IMR-90 (cell line): ENCODE results near the gene CLCN6. TPM values are rescaled to one million over a fixed set of nuclear protein-coding genes. Genes with fewer than 3 reads are reported as not detected.

Source experiments
- ATAC-seq: fragments of 200-7000 bp; cut with Tn5 transposase; 2 replicates; pipeline ENCODE4 v1.9.1; 2020; ENCODE audit warnings: low read depth, mild to moderate bottlenecking, moderate library complexity
- BruUV-seq: library from RNA; stranded (reverse); fragments of 400-500 nt; replicated peaks from 2 replicates; lab custom pipeline; 2021; lab: Mats Ljungman, UMichigan
- CTCF ChIA-PET: fragments of 300-600 bp; formaldehyde crosslinking; extraction: SDS; loops from one replicate; lab custom pipeline; 2021; ENCODE audit warnings: antibody characterized with exemption; lab: Yijun Ruan, JAX
- POLR2A ChIA-PET: fragments of 300-600 bp; sonication (Branson Sonifier 250); formaldehyde crosslinking; loops from one replicate; lab custom pipeline; 2022; ENCODE audit warnings: antibody characterized with exemption; ENCODE audit not compliant: unreplicated experiment; lab: Charles Lee
- DNase-seq: peaks from one replicate; pipeline ENCODE4 v3.0.0; 2013
- H2AFZ ChIP-seq: replicated peaks from 2 replicates; pipeline ENCODE3; 2013; ENCODE audit warnings: low read length, mild to moderate bottlenecking; ENCODE audit not compliant: poor library complexity
- H2AK5ac ChIP-seq: 2 replicates; pipeline ENCODE4 v1.6.1; 2013; ENCODE audit warnings: low read depth, low read length, inconsistent platforms
- H2AK9ac ChIP-seq: replicated peaks from 2 replicates; pipeline ENCODE3; 2013; ENCODE audit warnings: mild to moderate bottlenecking, low read depth, low read length, moderate library complexity; ENCODE audit not compliant: poor library complexity
- H2BK120ac ChIP-seq: 2 replicates; pipeline ENCODE4 v1.6.1; 2013; ENCODE audit warnings: low read depth, low read length, inconsistent platforms
- H2BK15ac ChIP-seq: 3 replicates; pipeline ENCODE4 v1.6.1; 2013; ENCODE audit warnings: low read depth, low read length, inconsistent platforms
- H2BK20ac ChIP-seq: 2 replicates; pipeline ENCODE4 v1.6.1; 2013; ENCODE audit warnings: low read depth, mild to moderate bottlenecking, inconsistent platforms, low read length, moderate library complexity
- H2BK5ac ChIP-seq: 2 replicates; pipeline ENCODE4 v1.6.1; 2013; ENCODE audit warnings: mild to moderate bottlenecking, low read depth, low read length, inconsistent platforms; ENCODE audit not compliant: poor library complexity, severe bottlenecking
- H3K14ac ChIP-seq: replicated peaks from 2 replicates; pipeline ENCODE4 v1.6.1; 2013; ENCODE audit warnings: low read depth, low read length, inconsistent platforms
- H3K18ac ChIP-seq: 2 replicates; pipeline ENCODE4 v1.6.1; 2013; ENCODE audit warnings: low read depth, low read length, control low read depth
- H3K23ac ChIP-seq: 2 replicates; pipeline ENCODE4 v1.6.1; 2013; ENCODE audit warnings: low read depth, low read length, inconsistent platforms
- H3K27ac ChIP-seq: 2 replicates; pipeline ENCODE4 v1.5.1; 2013; ENCODE audit warnings: mild to moderate bottlenecking, control low read depth, low read length; ENCODE audit not compliant: insufficient read depth
- H3K27me3 ChIP-seq: 2 replicates; pipeline ENCODE4 v1.6.1; 2013; ENCODE audit warnings: low read length; ENCODE audit not compliant: control insufficient read depth, insufficient read depth
- H3K36me3 ChIP-seq: 2 replicates; pipeline ENCODE4 v1.6.1; 2013; ENCODE audit warnings: low read length, mixed read lengths; ENCODE audit not compliant: control insufficient read depth, insufficient read depth
- H3K4ac ChIP-seq: 2 replicates; pipeline ENCODE4 v1.6.1; 2013; ENCODE audit warnings: low read depth, low read length, inconsistent platforms
- H3K4me1 ChIP-seq: 2 replicates; pipeline ENCODE4 v1.6.1; 2013; ENCODE audit warnings: low read length, mixed read lengths; ENCODE audit not compliant: control insufficient read depth, insufficient read depth
- H3K4me2 ChIP-seq: 2 replicates; pipeline ENCODE4 v1.6.1; 2013; ENCODE audit warnings: low read depth, mild to moderate bottlenecking, control low read depth, low read length, moderate library complexity
- H3K4me3 ChIP-seq: 2 replicates; pipeline ENCODE4 v1.5.1; 2013; ENCODE audit warnings: low read depth, mild to moderate bottlenecking, control low read depth, low read length, moderate library complexity; ENCODE audit not compliant: insufficient read depth
- H3K56ac ChIP-seq: 2 replicates; pipeline ENCODE4 v1.6.1; 2013; ENCODE audit warnings: low read length, inconsistent platforms; ENCODE audit not compliant: insufficient read depth; ENCODE audit errors: extremely low read depth
- H3K79me1 ChIP-seq, 2 experiments: 2 replicates each; pipeline ENCODE4 v1.6.1; 2013; ENCODE audit warnings: low read length in 2 of 2, inconsistent platforms in 1 of 2, low read depth in 1 of 2
- H3K9ac ChIP-seq: 2 replicates; pipeline ENCODE4 v1.6.1; 2013; ENCODE audit warnings: low read depth, low read length, control low read depth
- H3K9me1 ChIP-seq: 2 replicates; pipeline ENCODE4 v1.6.1; 2013; ENCODE audit warnings: low read length, inconsistent platforms; ENCODE audit not compliant: insufficient read depth
- H3K9me3 ChIP-seq: 2 replicates; pipeline ENCODE4 v1.6.1; 2013; ENCODE audit warnings: low read length; ENCODE audit not compliant: control insufficient read depth, insufficient read depth
- H4K20me1 ChIP-seq: 2 replicates; pipeline ENCODE4 v1.6.1; 2013; ENCODE audit warnings: low read length, inconsistent platforms; ENCODE audit not compliant: insufficient read depth
- H4K5ac ChIP-seq: 2 replicates; pipeline ENCODE4 v1.6.1; 2013; ENCODE audit warnings: mild to moderate bottlenecking, low read depth, low read length, control low read depth
- H4K8ac ChIP-seq, 2 experiments: 2 replicates each; pipeline ENCODE4 v1.6.1; 2013; ENCODE audit warnings: low read depth in 2 of 2, low read length in 2 of 2, control low read depth in 1 of 2, inconsistent platforms in 1 of 2
- H4K91ac ChIP-seq: 2 replicates; pipeline ENCODE4 v1.6.1; 2013; ENCODE audit warnings: low read depth, low read length, inconsistent platforms; ENCODE audit not compliant: insufficient read depth
- BHLHE40 ChIP-seq: fragments of 150-350 bp; IDR thresholded peaks from 2 replicates; pipeline ENCODE4 v1.6.1; 2016; ENCODE audit warnings: mild to moderate bottlenecking, low read depth, low read length
- CHD1 ChIP-seq: IDR thresholded peaks from 2 replicates; pipeline ENCODE4 v1.6.1; 2012; ENCODE audit warnings: low read depth, low read length, improper control_type of control experiment
- CTCF ChIP-seq: conservative IDR thresholded peaks from 2 replicates; pipeline ENCODE4 v1.5.1; 2012; ENCODE audit warnings: mild to moderate bottlenecking, low read depth, low read length, improper control_type of control experiment
- ELK1 ChIP-seq: fragments of 150-350 bp; IDR thresholded peaks from 2 replicates; pipeline ENCODE4 v1.6.1; 2016; ENCODE audit warnings: low read depth, mild to moderate bottlenecking, low read length, moderate library complexity, borderline replicate concordance
- FOS ChIP-seq: fragments of 150-350 bp; IDR thresholded peaks from 2 replicates; pipeline ENCODE4 v1.6.1; 2016; ENCODE audit warnings: low read depth, low read length
- MXI1 ChIP-seq: IDR thresholded peaks from 2 replicates; pipeline ENCODE4 v1.6.1; 2012; ENCODE audit warnings: low read depth, mild to moderate bottlenecking, low read length, moderate library complexity, borderline replicate concordance
- NFE2L2 ChIP-seq: fragments of 150-350 bp; IDR thresholded peaks from 2 replicates; pipeline ENCODE4 v1.6.1; 2016; ENCODE audit warnings: low read depth, mild to moderate bottlenecking, low read length
- POLR2A ChIP-seq: IDR thresholded peaks from 2 replicates; pipeline ENCODE4 v1.6.1; 2012; ENCODE audit warnings: mild to moderate bottlenecking, low read depth, low read length
- RAD21 ChIP-seq: IDR thresholded peaks from 2 replicates; pipeline ENCODE4 v1.6.1; 2012; ENCODE audit warnings: low read length, improper control_type of control experiment
- RCOR1 ChIP-seq: IDR thresholded peaks from 2 replicates; pipeline ENCODE4 v1.6.1; 2012; ENCODE audit warnings: mild to moderate bottlenecking, low read length, improper control_type of control experiment; ENCODE audit not compliant: insufficient replicate concordance
- SMC3 ChIP-seq: fragments of 150-350 bp; IDR thresholded peaks from 2 replicates; pipeline ENCODE4 v1.6.1; 2016; ENCODE audit warnings: low read depth, mild to moderate bottlenecking, antibody characterized with exemption, low read length, moderate library complexity
- WGBS, 2 experiments: methylation state at CpG; one replicate each; pipeline versions ENCODE4 v1.1.5 to v1.1.7; 2013; ENCODE audit warnings: missing lambda C conversion rate in 2 of 2; ENCODE audit not compliant: insufficient read length in 1 of 2; ENCODE audit errors: extremely low coverage in 2 of 2; 5-methylcytosine and 5-hydroxymethylcytosine counted together
- dilution Hi-C: fragments of 300-500 bp; cut with HindIII; formaldehyde crosslinking; loops from one replicate; pipeline ENCODE4 v1.14.3; 2018; ENCODE audit warnings: low sequenced_read_pairs; ENCODE audit not compliant: unreplicated experiment
- in situ Hi-C: fragments of 300-500 bp; cut with MboI; formaldehyde crosslinking; loops from 3 replicates; pipeline ENCODE4 v1.14.3; 2019; ENCODE audit warnings: low sequenced_read_pairs, inconsistent platforms, mixed read lengths
- intact Hi-C: fragments of 100-400 bp; cut with micrococcal nuclease; formaldehyde crosslinking; loops from 2 replicates; pipeline ENCODE4 v1.10.0; 2022
- polyA plus RNA-seq, 3 experiments: library from polyadenylated mRNA; depleted of rRNA; stranded (reverse); fragments of >200 nt; gene quantifications; 2 replicates each; pipeline ENCODE4 v1.2.3, GENCODE V29; 2012; ENCODE audit warnings: low replicate concordance in 1 of 3
- total RNA-seq: library from RNA; depleted of rRNA; stranded (reverse); fragments of >200 nt; gene quantifications from 2 replicates; pipeline ENCODE4 v1.2.3, GENCODE V29; 2012

CLCN6 gene
- total and polyA plus RNA-seq, 2 of the 4 experiments (the other 2 are of a cell fraction): 4.1 to 10.6 TPM

GRCh38 chr1:11851180-11851579 lies 45.2 kb downstream of the CLCN6 start:
- DNase-seq: no peak
- no peak overlapping the region for H2BK5ac ChIP-seq
- peaks cover 8% of the 10 kb centered on the region; the same call in 1 of the 2 replicates for H3K36me3 ChIP-seq
- no peak overlapping the region for H3K9ac ChIP-seq
- no peak overlapping the region for H2BK15ac ChIP-seq
- intact Hi-C loops: no loop called here
- H4K91ac ChIP-seq: no peak overlapping the region
- peaks cover 14% of the 10 kb centered on the region for H3K27me3 ChIP-seq
- no peak overlapping the region for H3K23ac ChIP-seq
- no peak overlapping the region for H2AK5ac ChIP-seq
- H3K4me1 ChIP-seq: peaks cover 2% of the 10 kb centered on the region; the same call in 1 of the 2 replicates
- WGBS, 2 experiments: 88% methylated on average over 3 of the region's 7 CpGs; no CpG with 5 or more reads in 1 of the 2 experiments
- no peak overlapping the region for H3K27ac ChIP-seq
- no peak overlapping the region for H3K4ac ChIP-seq
- H4K5ac ChIP-seq: no peak overlapping the region
- TF ChIP-seq RAD21: no peak
- TF ChIP-seq CHD1: no peak
- TF ChIP-seq BHLHE40: no peak
- no peak for TF ChIP-seq NFE2L2
- no peak for TF ChIP-seq SMC3
- no peak for TF ChIP-seq ELK1
- TF ChIP-seq FOS: no peak
- TF ChIP-seq CTCF: no peak
- TF ChIP-seq MXI1: no peak
- no peak for TF ChIP-seq RCOR1
- TF ChIP-seq POLR2A: no peak
- no peak overlapping the region for H2AFZ ChIP-seq
- 0 out of 2 replicates have a peak, but pooled peaks cover 4% of the 10 kb centered on the region for H3K9me1 ChIP-seq
- H4K8ac ChIP-seq: no peak overlapping the region
- H3K79me1 ChIP-seq: no peaks in the 10 kb centered on the region
- ChIA-PET POLR2A (no interaction called here), CTCF (no interaction called here)
- H2BK20ac ChIP-seq: no peak overlapping the region
- no peak overlapping the region for H3K4me3 ChIP-seq
- H2AK9ac ChIP-seq: no peak overlapping the region
- no peak overlapping the region for H3K56ac ChIP-seq
- H3K9me3 ChIP-seq: no peaks in the 10 kb centered on the region
- H4K20me1 ChIP-seq: peaks cover 7% of the 10 kb centered on the region; the same call in 1 of the 2 replicates
- no peak overlapping the region for H3K14ac ChIP-seq
- dilution Hi-C loops: no loop called here
- no peak overlapping the region for H3K18ac ChIP-seq
- H3K4me2 ChIP-seq: no peak overlapping the region
- H2BK120ac ChIP-seq: no peak overlapping the region
- no peak for ATAC-seq
- in situ Hi-C loops: no loop called here
- no TSS peak for BruUV-seq
